GM11168 (cell line): ENCODE data around the gene YIPF6.
"Not testable (repeated sequence)": the region's sequence is repeated elsewhere in the genome, so short reads cannot be mapped to it uniquely, and the experiment has no call there.

Experiments
- in situ Hi-C: fragments of 300-500 bp; cut with MboI; formaldehyde crosslinking; loops from one replicate; pipeline ENCODE4 v1.12.0; 2022; ENCODE audit warnings: low sequenced_read_pairs; ENCODE audit not compliant: unreplicated experiment

The YIPF6 gene

DNA sequence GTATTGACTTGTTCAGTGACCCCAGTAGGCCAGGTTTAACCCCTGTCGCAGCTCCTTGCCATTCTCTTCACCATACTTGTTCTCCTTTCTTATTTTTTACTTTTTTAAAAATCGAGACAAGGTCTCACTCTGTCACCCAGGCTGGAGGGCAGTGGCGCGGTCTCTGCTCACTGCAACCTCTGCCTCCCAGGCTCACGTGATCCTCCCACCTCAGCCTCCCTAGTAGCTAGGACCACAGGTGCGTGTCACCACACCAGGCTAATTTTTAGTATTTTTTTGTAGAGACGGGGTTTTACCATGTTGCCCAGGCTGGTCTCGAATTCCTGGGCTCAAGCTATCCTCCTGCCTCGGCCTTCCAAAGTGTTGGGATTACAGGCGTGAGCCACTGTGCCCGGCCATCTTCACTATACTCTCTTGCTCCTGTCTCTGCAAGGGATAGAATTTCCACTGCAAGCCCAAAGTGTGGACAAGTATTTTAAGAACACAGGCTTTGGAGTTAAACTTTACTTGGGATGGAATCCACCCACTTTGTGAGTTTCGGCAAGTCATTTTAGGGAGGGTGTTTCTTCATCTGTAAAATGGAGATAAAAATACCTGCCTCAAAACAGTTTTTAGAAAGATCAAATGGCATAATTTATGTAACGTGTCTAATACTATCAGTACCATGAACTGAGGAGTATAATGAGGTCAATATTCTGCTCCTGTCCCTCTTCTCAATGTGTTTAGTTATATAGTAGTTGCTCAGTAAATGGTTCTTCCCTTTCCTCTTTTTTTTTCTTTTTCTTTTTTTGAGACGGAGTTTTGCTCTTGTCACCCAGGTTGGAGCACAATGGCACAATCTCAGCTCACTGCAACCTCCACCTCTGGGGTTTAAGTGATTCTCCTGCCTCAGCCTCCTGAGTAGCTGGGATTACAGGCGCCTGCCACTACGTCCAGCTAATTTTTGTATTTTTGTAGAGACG is 973 bp downstream of the YIPF6 start:
- in situ Hi-C loops, result loop anchor here (25.0 kb wide), 1 partner anchor 212 kb away; no protein-coding TSS in a partner anchor

GRCh38 chrX:68503836-68504636 is 5.2 kb downstream of the YIPF6 start:
- in situ Hi-C loops, result loop anchor here (25.0 kb wide), 1 partner anchor 208 kb away; no protein-coding TSS in a partner anchor

DNA sequence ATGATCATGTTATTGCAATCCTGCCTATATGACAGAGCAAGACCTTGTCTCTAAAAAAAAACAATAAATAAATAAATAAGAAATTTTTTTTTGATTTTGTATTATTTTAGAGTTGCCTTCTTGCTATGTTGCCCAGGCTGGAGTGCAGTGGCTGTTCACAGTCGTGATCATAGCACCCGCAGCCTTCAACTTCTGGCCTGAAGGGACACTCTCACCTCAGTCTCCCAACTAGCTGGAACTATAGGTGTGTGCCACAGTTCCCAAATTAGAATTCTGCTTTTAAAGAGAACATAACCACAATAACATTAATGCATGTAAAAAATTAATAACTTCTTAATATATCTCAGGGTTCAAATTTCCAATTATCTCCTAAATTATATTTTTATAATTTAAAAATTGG is 7.8 kb downstream of the YIPF6 start:
- in situ Hi-C loops, result loop anchor here (25.0 kb wide), 1 partner anchor 206 kb away; no protein-coding TSS in a partner anchor

GRCh38 chrX:68508799-68509198 is 9.9 kb downstream of the YIPF6 start:
- in situ Hi-C loops, result loop anchor here (25.0 kb wide), 1 partner anchor 204 kb away; no protein-coding TSS in a partner anchor

GRCh38 chrX:68511255-68511654 is 12.4 kb downstream of the YIPF6 start:
- in situ Hi-C loops, result loop anchor here (25.0 kb wide), 1 partner anchor 201 kb away; no protein-coding TSS in a partner anchor

GRCh38 chrX:68524680-68525079 is 25.8 kb downstream of the YIPF6 start:
- in situ Hi-C loops, result loop anchor here (25.0 kb wide), 1 partner anchor 188 kb away; no protein-coding TSS in a partner anchor

GRCh38 chrX:68532831-68533533 is 34.1 kb downstream of the YIPF6 start:
- in situ Hi-C loops, result no loop called here

DNA sequence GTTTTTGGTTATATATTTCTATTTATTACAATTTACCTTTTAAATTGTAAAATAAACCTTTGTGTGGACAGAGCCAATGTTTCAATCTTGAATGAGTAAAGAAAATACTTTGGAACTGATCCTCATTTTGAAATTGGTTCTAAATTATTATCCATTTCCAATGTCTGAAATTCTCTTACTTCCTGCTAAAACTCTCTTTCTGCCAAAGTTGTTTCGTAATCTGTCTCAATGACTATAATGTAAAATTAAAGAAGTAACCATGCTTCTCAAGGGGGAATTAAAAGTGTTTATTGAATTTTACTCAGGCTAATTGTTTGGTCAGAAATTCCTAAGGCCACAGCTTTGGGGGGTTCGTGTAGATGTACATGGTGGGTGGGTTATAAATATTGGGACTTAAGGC is 34.8 kb downstream of the YIPF6 start:
- in situ Hi-C loops, result no loop called here

- in situ Hi-C loops, result no loop called here
Observed at GRCh38 chrX:68534691-68535090, 35.8 kb downstream of the YIPF6 start.

GRCh38 chrX:68536429-68536828 is 37.6 kb downstream of the YIPF6 start:
- in situ Hi-C loops, result no loop called here

DNA sequence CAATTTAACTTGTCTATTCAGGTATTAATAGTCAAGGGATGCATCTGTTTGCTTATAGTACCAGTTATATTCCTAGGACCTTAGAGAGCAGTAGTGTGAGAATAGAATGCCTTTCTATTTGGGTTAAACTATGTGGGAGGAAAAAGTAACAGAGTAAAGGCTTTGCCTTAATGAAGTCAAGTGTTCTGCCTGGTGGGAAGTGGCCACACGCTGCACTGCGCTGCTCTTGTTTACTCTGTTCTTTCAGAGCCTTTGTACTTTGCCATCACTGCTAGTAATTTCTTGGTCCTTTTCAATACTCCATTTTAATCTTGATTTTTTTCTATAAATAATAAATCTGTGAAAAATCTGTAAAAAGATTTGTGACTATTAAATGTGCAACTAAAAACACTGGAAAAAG is 38.0 kb downstream of the YIPF6 start:
- in situ Hi-C loops, result no loop called here

GRCh38 chrX:68550193-68550592 is 51.3 kb downstream of the YIPF6 start:
- in situ Hi-C loops, result no loop called here

GRCh38 chrX:68556036-68556435 is 57.2 kb downstream of the YIPF6 start:
- in situ Hi-C loops, result no loop called here

GRCh38 chrX:68557126-68557525 is 58.3 kb downstream of the YIPF6 start:
- in situ Hi-C loops, result not testable (repeated sequence)

DNA sequence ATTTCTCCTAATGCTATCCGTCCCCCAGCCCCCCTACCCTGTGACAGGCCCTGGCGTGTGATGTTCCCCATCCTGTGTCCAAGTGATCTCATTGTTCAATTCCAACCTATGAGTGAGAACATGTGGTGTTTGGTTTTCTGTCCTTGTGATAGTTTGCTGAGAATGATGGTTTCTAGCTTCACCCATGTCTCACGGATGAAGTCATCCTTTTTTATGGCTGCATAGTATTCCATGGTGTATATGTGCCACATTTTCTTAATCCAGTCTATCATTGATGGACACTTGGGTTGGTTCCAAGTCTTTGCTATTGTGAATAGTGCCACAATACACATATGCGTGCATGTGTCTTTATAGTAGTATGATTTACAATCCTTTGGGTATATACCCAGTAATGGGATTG is 61.1 kb downstream of the YIPF6 start:
- in situ Hi-C loops, result not testable (repeated sequence)

- in situ Hi-C loops, result no loop called here
Observed at GRCh38 chrX:68568136-68568535, 69.3 kb downstream of the YIPF6 start.

DNA sequence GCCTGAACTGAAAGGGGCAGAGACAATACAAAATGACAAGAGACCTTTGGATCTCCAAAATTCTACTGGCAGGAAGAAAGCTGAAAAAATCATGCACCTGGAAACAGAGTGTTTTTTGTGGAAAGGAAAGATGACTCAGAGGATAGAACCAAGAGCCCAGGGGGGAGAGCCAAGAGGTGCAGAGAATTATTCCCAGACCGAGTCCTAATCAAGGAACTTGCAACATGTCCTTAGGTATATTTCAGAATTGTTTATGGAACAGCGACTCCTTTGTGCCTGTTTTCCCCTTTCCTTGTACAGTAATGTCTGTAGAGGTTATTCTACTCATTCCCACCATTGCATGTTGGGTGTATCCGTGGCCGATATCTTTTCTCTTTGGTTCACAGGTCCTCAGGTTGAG is 71.7 kb downstream of the YIPF6 start:
- in situ Hi-C loops, result no loop called here

- in situ Hi-C loops, result no loop called here
Observed at GRCh38 chrX:68571292-68571609, 72.4 kb downstream of the YIPF6 start.

- in situ Hi-C loops, result no loop called here
Observed at GRCh38 chrX:68571610-68572311, 72.9 kb downstream of the YIPF6 start.

GRCh38 chrX:68574240-68574639 is 75.4 kb downstream of the YIPF6 start:
- in situ Hi-C loops, result no loop called here
